Naive thymus-derived CD4-positive, alpha-beta T cell (primary cell): ENCODE measurements around the gene MTMR2. TPM values are rescaled to one million over a fixed set of nuclear protein-coding genes. Genes with fewer than 3 reads are reported as not detected.

Source experiments
- polyA plus RNA-seq, 2 donors: library from polyadenylated mRNA; unstranded; fragments of 300-500 nt; fragmentation: Illumina TruSeq; gene quantifications; one replicate each; pipeline ENCODE4 v1.2.3, GENCODE V29; 2021
- total RNA-seq, 6 experiments: library from RNA in 5 of 6; stranded (reverse) in 5 of 6; gene quantifications; 1 replicate in 5 of 6; 2 replicates in 1 of 6; pipeline ENCODE4 v1.2.3 and lab custom pipeline; 2021 to 2026

The MTMR2 gene
- total and polyA plus RNA-seq, 7 experiments from 2014 or later = 5.9 to 20.8 (median 9.3) TPM

Other genes with a start within 250 kb of the MTMR2 start
- gene FAM76B, start 134.3 kb downstream of the MTMR2 start, total RNA-seq = 10 to 100 TPM; 42.0 to 82.1 (median 56.3) TPM
- gene FAM76B, start 134.3 kb downstream of the MTMR2 start, polyA plus RNA-seq = 10 to 100 TPM; 10.6 to 12.7 TPM
- 10 to 100 TPM; 47.8 to 72.3 (median 68.9) TPM for gene CEP57, start 133.6 kb downstream of the MTMR2 start, total RNA-seq
- 10 to 100 TPM; 45.8 to 56.6 TPM for gene CEP57, start 133.6 kb downstream of the MTMR2 start, polyA plus RNA-seq